HG02588 (cell line): ENCODE measurements around the gene THUMPD1.
A peak's percentile ranks its signal among the peaks of the same experiment; 100 is the strongest.
"Not testable (repeated sequence)": the region's sequence is repeated elsewhere in the genome, so short reads cannot be mapped to it uniquely, and the experiment has no call there.

Source experiments
- ATAC-seq: cut with Tn5 transposase; IDR thresholded peaks from one replicate; pipeline ENCODE4 v1.9.1; 2021; ENCODE audit warnings: mild to moderate bottlenecking, moderate library complexity; ENCODE audit not compliant: unreplicated experiment

Gene THUMPD1

GRCh38 chr16:20741554-20742285 is at the start of gene THUMPD1:
TSS of gene THUMPD1 (minus strand) at chr16:20741818. CDS start at chr16:20741739, 79 bp downstream.
- peak; percentile 75 for ATAC-seq

GRCh38 chr16:20789130-20789529 is 47.5 kb upstream of the THUMPD1 start:
- no peak for ATAC-seq

- ATAC-seq = no peak
Observed at GRCh38 chr16:20784204-20784603, 42.6 kb upstream of the THUMPD1 start.

- ATAC-seq = no peak
Observed at GRCh38 chr16:20782470-20782869, 40.9 kb upstream of the THUMPD1 start.

GRCh38 chr16:20781697-20782096 is 40.1 kb upstream of the THUMPD1 start:
- no peak for ATAC-seq

GRCh38 chr16:20774703-20775362 is 33.2 kb upstream of the THUMPD1 start:
- ATAC-seq = no peak

- no peak for ATAC-seq
Observed at GRCh38 chr16:20773679-20774078, 32.1 kb upstream of the THUMPD1 start.

- no peak for ATAC-seq
Observed at GRCh38 chr16:20768818-20769217, 27.2 kb upstream of the THUMPD1 start.

GRCh38 chr16:20768121-20768520 is 26.5 kb upstream of the THUMPD1 start:
- ATAC-seq = no peak

- no peak for ATAC-seq
Observed at GRCh38 chr16:20767577-20767976, 26.0 kb upstream of the THUMPD1 start.

- ATAC-seq = no peak
Observed at GRCh38 chr16:20766294-20766693, 24.7 kb upstream of the THUMPD1 start.

GRCh38 chr16:20765732-20766131 is 24.1 kb upstream of the THUMPD1 start:
- no peak for ATAC-seq

- not testable (repeated sequence) for ATAC-seq
Observed at GRCh38 chr16:20764448-20764847, 22.8 kb upstream of the THUMPD1 start.

GRCh38 chr16:20763461-20764232 is 22.0 kb upstream of the THUMPD1 start, which contains the start of gene ACSM3:
TSS of gene ACSM3 (plus strand) at chr16:20764014. CDS start at chr16:20770035, 6,021 bp downstream.
- ATAC-seq = peak; percentile 97

GRCh38 chr16:20762404-20763123 is 20.9 kb upstream of the THUMPD1 start:
- ATAC-seq = no peak

- ATAC-seq = no peak
Observed at GRCh38 chr16:20761175-20761574, 19.6 kb upstream of the THUMPD1 start.

GRCh38 chr16:20760346-20760745 is 18.7 kb upstream of the THUMPD1 start:
- no peak for ATAC-seq

- not testable (repeated sequence) for ATAC-seq
Observed at GRCh38 chr16:20755799-20756198, 14.2 kb upstream of the THUMPD1 start.

GRCh38 chr16:20755238-20755637 is 13.6 kb upstream of the THUMPD1 start:
- ATAC-seq = no peak

GRCh38 chr16:20753727-20754126 is 12.1 kb upstream of the THUMPD1 start:
- ATAC-seq = no peak

GRCh38 chr16:20750558-20750957 is 8.9 kb upstream of the THUMPD1 start:
- no peak for ATAC-seq
